Hepatocyte (in vitro differentiated cells): ENCODE results near the gene FAF1.

Experiments used
- CTCF ChIP-seq: fragments of 200-600 bp; sonication (generic); IDR thresholded peaks from 2 replicates; pipeline ENCODE4 v1.5.1; 2016; ENCODE audit warnings: antibody characterized with exemption, mild to moderate bottlenecking; ENCODE audit not compliant: poor library complexity
- EZH2 ChIP-seq: fragments of 200-600 bp; sonication (generic); IDR thresholded peaks from 2 replicates; pipeline ENCODE4 v1.6.1; 2016; ENCODE audit warnings: antibody characterized with exemption, mild to moderate bottlenecking, borderline replicate concordance
- EZH2phosphoT487 ChIP-seq: fragments of 200-600 bp; sonication (generic); IDR thresholded peaks from one replicate; pipeline ENCODE4 v1.6.1; 2018; ENCODE audit warnings: antibody characterized with exemption, mild to moderate bottlenecking, low read depth, moderate library complexity; ENCODE audit not compliant: unreplicated experiment, severe bottlenecking

DNA sequence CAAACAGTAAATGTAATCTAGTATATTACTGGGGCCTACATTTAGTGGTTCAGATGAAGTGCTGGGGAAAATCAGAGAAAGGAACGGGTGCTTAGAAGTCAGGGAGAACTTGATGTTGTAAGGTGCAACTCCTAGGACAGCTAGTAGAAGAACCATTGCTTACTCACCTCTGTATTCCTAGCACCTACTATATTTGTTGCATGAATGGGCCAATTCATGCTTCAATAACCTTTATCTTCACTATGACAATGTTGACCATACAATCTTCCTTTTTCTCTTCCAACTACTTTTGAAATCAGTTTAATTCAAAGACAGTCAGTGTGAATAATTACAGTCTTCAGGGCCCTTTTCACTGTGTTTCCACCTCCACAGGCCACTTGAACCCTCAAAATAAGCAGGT lies 411.8 kb downstream of the FAF1 start:
- TF ChIP-seq CTCF (no peak), EZH2 (no peak), EZH2phosphoT487 (no peak)
